AG20443 (cell line): ENCODE measurements around the gene DLX6.
A peak's percentile ranks its signal among the peaks of the same experiment; 100 is the strongest.

Experiments
- DNase-seq: peaks from one replicate; pipeline ENCODE4 v3.0.0; 2012; ENCODE audit warnings: low spot score, mixed read lengths

The DLX6 gene

DNA sequence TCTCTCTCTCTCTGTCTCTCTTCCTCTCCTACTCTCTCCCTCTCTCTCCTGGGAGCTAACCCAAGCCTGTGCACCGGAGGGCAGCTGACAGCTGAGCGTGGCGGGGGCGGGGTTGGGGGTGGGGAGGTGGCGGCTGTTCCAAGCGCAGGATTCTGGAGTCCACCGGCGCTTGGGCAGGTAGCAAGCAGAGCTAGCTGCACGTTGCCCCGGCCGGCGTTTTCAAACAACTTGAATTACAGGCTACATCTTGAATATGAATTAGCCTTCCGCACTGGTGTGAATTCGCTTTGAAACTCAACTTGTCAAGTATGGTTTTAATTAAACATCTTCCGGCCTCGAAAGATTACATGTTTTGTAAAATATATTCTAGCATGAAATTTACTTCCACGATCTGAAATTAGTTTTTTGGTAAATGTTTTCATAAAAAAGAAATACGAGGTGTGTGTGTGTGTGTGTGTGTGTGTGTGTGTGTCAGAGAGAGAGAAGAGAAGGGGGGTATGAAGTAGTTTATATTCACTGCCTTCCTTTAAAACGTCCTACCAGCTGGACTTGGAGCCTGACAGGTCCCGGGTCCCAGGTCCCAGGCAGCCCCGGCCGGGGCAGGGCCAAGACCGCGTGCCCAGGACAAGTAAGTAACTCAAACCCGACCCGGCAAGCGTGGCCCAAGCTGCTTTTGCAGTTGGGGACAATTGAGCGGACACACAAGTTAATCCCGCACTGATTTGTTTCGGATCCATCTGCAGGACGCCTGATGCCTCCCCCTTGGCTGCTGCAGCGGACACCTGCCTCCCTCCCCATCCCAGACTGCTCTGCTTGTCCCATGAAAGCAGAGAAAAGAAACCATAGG is 9.0 kb upstream of the DLX6 start:
- no peak for DNase-seq

DNA sequence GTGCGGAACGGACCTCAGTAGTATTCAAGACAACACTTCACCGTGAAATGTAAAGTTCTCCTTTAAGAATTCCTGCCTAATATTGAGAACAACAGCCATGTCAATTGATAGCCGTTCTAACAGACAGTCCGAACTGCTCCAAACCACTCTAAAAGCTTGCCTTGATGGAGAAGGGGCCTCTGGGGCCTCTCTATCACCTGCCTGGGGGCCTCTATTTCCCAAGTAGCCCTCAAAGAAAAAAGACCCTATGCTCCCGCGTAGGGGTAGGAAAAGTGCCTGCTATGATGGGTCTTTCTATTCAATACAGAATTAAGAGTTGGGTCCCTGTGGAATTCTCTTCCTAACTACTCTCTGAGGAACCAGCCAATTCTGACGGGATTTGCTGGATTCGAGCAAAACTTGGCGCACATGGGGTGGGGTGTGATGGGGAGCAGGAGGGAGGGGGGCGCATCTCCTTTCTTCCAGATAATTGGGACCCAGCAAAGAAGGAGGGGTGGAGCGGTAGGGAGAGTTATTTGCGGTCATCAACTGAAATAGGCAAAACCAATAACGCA is 8.3 kb upstream of the DLX6 start:
- DNase-seq, result no peak

DNA sequence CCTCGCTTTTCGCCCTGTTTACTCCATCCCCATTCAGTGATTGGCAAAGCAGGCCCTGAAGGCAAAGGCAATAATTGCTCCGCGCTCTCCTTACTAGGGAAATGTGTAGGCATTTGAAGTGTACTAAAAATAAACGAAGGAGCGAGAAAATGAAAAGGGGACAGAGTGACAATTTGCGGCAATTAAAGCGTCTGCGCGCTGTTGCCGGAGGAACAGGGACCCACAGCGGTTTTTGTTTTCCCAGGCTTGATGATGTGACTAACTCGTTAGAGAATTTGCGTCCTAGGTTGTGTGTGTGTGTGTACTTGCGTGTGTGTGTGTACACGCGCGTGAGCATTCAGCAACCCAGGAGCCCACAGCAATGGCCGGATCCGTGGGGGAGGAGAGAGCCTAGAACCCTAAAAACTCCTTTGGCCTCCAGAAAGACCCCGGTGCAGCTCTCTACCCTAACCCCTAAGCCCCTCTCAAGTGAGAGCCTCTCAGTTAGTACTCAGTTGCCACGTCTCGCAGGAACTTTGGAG is 7.8 kb upstream of the DLX6 start:
- DNase-seq, result no peak

DNA sequence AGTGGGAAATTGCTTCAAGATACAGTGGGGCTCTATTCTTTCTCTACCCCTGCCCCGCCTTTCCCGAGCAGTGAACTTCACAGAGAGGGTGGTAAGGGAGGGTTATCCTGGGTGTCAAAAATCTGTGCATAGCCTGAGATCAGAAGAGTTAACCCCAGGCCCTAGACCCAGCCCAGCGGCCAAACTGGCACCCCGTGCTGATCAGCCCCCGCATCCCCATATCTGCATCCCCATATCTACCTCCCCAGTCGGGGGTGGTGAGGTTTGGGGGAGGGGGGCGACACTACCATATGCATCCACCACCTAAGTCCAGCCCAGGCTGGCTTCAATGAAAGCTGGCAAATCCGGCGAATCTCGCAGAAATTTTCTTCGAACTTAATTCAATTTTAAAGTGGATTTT is 7.0 kb upstream of the DLX6 start:
- DNase-seq, result no peak

DNA sequence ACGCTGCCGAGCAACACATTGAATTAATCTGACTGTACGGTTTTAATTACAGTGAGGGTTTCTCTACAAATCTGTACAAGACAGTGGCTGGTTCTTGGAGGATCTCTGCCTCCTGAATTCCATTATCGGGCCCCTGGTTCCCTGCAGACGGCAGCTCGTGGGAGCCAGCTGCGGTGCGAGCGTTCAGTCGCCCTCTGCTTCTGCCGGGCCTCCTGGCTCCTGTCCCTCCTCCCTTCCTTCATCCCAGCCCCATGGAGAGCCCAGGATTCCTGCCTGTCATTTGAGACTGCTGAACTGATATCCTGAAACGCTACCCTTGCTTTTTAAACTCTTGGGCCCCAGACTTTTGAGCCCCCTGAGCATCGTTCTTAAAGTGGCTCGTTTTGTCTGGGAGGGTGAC is 6.6 kb upstream of the DLX6 start:
- no peak for DNase-seq

DNA sequence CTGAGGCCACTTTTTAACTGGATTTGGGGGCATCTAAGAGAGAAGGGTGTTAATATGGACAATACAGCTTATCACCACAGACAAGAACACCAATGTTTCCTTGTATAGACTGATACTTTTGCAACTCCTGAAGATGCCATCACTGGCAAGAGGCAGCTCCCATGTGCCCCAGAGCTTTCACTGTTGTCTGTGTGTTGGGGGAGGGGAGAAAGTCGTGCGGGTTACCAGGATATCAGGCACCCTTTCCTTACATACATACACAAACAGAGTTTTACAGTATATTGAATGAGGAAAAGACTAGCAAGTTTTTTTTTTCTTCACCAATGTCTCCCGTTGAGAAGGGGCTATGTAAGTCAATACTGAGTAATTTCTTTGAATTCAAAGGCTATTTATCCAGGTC is 4.1 kb upstream of the DLX6 start:
- DNase-seq, result no peak

DNA sequence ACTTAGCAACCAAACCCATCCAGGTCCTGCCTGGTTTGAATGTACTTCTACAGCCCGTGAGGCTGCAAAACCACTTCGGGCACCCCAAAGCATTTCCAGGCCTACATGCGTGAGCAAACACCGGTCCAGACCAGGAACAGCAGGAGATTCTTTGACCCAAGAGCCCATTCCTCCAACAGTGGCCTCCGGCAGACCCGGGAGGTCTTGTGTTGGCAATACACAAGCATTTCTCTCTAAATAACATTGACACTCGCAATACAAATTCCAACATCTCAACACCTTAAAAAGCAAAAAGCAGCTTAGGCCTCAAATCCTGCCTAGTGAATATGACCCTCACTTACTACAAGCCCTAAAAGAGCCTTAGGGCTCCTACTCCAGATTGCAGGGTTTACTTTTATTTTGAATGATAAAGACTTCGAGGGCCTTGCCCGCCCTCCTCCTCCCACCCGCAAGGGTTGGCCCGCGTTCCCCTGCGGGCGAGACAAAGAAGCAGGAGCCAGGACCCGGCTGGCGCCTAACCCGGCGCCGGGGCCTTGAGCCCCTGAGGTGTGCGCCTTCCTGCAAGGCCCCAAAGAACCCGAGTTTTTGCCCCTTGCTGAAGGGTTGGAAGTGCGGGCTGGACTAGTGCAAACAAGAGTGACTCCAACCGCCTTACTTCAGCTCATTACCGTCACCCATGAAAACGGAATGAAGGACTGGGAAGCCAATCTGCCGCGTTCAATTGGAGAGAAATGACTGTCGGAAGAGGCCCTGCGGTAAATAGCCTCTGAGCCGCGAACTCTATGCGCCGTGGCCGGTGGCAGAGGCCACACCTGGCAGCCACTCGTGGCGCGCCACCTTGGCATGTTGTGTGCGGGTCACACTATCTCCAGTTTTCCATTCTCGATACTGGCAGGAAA is 3.4 kb upstream of the DLX6 start:
- no peak for DNase-seq

DNA sequence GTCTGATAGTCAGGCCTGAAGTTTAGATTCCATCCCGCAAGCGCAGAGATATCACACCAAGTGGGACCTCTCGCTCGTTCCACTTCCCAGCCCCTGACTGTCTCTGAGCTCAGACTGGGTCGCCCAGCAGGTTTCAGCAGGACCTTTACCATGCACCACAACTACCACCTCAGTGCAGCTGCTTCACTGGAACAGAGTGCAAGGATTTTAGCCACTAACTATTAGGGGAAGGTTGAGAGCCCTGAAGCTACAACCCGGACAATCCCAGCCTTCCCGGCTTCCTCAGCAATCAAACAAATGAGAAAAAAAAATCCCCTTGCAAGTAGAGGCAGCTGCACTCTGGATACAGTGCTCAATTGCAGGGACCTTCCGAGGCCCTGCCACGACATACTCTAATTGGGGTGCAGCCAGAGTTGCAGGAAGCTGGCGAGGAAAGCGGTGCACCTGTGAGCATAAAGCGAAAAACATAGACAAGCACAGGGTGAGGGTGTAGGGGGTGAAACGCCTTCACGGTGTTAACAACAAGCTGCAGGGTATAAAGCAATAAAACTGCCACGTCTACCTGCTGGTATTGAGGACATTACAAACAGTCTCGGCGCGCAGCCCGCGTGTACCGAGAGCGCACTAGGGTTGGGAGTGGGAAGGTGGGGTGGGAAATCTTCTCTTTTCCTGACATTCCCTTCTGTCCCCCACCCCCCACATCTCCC is 2.6 kb upstream of the DLX6 start:
- DNase-seq, result no peak

DNA sequence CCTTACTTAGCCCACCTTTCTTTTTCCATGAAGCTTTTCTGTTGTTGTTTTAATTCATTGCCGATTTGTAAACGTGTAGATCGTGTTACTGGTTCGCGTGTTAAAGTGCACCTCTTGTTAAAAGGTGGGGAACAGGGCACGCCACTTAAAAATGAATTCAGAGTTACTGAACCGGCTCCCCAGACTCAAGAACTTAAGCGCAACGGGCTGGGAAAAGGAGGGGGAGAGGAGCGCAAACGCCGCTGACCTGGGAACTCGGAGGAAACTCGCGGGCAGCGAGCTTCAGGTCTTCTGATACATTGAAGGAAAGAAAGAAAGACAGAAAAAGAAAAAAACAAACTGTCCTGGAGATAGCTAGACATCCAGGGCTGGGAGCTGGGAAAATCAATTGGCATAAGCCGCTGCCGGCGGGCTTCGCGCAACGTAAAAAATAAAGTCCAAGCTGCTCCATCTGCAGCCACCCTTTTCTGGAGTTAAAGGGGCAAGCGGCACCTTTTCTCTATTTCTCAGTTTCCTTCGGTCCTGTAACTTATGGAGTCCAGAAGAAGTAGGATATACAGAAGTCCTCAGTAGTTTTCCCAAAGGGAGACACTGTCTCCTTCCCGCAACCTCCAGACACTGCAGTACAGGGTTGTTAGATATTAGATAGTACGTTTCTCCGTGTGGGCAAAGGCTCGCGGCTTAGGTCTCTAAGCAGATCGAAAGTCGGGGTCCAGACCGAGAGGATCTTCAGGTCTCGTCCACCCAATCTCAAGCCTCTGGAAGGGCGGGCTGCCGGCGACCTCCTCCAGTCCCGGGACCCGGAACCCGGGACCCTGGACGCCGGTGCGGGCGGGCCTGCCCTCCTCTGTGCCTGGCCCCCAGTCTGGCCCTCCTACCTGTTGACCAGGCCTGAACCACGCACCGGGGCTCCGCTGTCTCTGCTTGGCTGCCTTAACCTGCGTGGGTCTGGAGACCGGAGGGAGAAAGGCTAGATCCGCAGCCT is 1.8 kb upstream of the DLX6 start:
- DNase-seq, result no peak

DNA sequence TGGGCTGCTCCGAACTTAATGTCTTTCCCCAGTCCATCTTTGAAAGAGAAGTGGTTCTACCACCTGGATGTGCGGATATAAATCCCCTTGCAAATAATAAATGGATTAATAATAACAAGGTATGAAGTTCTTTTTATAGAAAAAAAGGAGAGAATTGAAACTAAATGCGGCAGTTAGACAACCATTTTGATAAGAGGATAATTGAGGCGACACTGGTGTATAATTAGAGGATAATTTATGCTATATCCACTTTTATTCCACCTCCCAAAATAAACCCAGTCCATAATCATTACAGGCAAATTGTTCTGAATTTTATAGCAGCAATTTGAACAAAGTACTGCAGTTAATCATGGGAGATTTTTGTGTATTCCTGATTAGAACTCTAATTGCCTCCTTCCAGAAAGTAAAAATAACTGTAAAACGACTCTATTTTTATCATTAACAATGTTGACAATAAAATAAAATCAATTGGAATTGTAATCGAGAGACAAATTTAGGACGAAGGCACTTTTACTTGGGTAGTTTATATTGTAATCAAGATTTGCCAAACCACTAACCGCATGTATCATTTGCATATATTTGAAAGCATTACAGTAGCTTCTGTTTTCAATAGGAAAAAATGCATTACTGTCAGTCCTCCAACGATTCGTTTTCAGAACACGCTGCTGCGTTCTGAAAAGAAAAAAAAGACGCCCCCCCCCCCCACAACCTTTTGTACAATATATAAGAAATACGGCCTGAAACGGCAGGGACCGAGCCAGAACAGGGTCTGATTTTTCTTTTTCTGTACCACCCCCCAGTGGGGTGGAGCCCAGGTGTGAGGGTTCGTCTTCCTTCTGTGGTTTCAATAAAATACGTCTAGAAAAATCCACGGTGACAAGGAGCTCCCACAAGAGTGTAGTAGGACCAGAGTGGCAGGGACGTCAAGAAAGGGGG is 838 bp upstream of the DLX6 start:
- DNase-seq, result no peak

DNA sequence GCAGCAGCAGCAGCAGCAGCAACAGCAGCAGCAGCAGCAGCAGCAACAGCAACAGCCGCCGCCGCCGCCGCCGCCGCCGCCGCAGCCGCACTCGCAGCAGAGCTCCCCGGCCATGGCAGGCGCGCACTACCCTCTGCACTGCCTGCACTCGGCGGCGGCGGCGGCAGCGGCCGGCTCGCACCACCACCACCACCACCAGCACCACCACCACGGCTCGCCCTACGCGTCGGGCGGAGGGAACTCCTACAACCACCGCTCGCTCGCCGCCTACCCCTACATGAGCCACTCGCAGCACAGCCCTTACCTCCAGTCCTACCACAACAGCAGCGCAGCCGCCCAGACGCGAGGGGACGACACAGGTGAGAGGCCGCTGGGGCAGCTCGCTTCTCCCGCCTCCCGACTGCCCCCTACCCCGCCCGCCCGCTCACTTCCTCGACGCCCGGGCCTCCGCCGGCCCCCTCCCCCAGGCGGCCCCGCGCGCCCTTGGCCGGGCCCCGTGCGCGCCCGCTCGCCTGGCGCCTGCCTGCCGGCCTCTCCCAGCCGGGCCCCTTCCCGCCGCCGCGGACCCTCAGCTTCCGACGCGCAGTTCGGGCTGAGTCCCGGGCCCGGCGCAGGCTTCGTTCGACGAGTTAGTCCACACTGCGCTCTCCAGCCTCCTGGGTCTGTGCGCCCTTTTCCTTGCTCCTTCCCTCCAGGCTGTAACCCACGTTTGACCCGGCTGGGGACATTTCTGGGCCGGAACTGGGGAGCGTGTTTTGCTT is 882 bp downstream of the DLX6 start:
- peak; percentile 65 for DNase-seq

DNA sequence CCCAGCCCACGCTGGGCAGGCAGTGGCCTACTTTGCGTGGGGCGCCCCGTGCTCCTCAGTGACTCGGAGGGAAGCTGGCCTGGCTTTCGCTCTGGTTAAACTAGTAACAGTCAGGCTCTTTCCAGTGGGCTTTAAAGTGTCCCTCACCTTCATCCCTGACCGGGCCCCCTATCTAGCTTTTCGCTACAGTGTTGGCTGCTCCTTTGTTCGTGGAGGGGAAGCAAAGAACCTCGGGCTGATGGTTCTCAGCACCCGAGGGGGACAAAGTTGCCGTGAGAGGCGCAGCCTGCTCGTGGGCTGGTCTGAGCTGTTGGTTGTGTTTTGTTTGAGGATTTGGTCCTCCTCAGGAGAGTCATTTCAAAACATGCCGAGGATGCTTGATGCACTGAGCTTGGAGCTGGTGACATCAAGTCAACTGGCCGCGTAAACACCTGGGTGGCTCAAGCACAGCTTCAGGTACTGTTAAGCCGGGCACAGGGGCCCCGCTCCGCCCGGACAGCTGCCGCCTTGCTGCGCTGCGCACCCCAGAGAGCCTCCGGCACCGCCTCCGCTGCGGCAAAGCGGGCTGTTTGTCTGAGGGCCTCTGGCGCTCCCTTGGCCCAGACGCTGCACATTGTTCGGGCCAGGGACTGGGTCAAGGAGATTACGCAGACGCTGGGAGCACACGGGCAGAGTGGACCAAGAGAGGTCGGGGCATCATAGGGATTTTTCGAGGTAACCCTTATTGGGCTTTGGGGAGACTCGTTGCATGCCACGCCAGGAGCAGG is 1.6 kb downstream of the DLX6 start:
- no peak for DNase-seq

DNA sequence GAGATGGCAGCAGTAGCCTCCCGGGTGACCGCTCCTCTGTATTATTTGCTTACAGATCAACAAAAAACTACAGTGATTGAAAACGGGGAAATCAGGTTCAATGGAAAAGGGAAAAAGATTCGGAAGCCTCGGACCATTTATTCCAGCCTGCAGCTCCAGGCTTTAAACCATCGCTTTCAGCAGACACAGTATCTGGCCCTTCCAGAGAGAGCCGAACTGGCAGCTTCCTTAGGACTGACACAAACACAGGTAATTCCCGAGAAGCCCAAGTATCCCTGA is 2.2 kb downstream of the DLX6 start:
- no peak for DNase-seq

DNA sequence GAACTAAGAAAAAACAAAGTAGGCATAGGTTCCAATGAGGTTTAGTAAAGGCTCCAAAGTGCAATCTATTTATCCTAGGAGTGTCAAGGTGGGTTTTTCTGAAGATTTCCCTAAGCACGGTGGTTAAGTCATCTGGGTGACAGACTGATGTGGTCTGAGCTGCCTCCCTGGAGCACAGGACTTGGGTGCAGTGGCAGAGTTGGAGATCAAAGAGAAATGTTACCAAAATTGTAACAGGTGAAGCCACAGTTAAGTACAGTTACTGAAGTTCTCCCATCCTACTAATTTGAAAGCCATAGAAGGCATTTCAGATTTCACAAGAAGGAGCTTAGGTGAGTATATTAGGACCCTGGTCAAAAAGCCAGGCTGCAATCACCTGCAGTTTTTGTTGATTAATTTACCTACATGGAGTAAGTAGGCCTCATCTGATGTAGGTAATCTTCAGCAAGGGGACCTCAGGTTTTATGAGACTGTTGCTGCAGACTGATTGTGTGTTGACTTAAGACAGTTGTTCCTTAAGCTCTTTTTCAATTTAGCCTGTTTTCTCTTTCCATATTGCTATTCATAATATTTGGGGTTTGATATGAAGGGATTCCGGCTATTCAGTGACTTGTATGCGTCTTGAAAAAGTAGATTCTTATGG is 3.0 kb downstream of the DLX6 start:
- no peak for DNase-seq

DNA sequence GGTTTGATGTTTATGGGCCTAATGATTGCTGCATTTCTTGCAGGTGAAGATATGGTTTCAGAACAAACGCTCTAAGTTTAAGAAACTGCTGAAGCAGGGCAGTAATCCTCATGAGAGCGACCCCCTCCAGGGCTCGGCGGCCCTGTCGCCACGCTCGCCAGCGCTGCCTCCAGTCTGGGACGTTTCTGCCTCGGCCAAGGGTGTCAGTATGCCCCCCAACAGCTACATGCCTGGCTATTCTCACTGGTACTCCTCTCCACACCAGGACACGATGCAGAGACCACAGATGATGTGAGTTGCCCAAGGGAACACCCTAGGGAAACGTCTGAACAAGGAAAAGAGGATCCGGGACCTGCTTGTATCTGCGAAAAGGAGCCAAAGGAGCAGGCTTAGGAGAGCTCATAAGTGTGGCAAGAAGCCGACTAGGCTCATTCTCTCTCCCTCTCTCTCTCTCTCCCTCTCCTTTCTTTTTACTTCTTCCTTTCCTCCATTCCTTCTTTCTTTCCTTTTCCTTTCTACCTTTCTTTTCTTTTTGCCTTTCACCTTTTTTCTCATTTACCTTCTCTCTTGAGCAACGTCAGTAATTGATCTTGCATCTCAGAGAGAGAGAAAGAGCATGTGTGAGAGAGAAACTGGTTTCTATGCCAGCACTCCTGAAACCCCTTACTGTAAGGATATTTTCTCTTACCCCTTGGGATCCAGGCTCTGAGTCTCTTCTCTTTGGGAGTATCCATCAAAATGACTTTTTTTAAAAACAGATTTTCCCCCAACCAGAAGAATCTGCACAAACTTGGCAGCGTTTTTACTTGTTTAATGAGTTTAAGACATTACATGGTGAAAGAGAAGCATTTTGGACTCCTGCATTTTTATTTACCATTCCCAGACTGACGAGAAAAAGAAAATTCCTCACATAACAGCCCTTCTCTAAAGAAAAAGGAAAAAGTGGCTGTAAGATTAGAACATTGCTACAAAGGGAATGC is 4.7 kb downstream of the DLX6 start:
- no peak for DNase-seq

DNA sequence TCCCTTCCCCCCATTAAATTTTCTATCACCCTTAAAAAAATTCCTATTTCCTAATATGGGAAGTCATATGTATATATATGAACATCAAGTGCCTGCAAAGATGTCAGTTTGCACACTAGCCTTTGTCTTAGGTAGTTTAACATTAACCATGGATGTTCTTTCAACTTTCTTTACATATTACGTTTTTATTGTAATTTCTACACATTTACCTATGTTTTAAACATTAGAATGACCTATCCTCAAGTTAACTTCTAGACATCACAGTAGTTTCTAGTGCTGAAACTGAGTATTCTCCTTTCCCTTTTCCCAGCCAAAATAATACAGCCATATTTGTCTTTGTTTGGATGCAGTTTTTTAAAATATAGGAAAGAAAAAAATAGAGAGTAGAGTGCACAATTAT is 5.8 kb downstream of the DLX6 start:
- no peak for DNase-seq
